Measurements from ENCODE around the gene NDUFB10. TPM values are rescaled to one million over a fixed set of nuclear protein-coding genes. Genes with fewer than 3 reads are reported as not detected.

Gene NDUFB10
- polyA plus RNA-seq, 1 donor (not counting 4 experiments of a cell fraction or from before 2014, with no cell fraction given): 107 TPM

GRCh38 chr16:1958715-1959268 lies 546 bp upstream of the NDUFB10 start:
- H3K36me3 ChIP-seq (ENCODE audit: control insufficient read depth in 2 of 2, extremely low read depth in 1 of 2, insufficient read depth in 2 of 2, low read length in 2 of 2): peaks cover 15 to 25% of the 10 kb centered on the region in 2 experiments
- dilution Hi-C loops (cut with MboI; ENCODE audit: extremely low pct_ligation_motif_present, low sequenced_read_pairs): no loop called here
- H3K9ac ChIP-seq (ENCODE audit: control insufficient read depth, extremely low read depth, insufficient read depth, low read length): peak overlapping the region; percentile 88
- peak overlapping the region; percentile 84 for H3K4me2 ChIP-seq (ENCODE audit: control insufficient read depth, extremely low read depth, insufficient read depth, low read depth, low read length)
- FAIRE-seq (no peak), DNase-seq (ENCODE audit: low read depth, low spot score) (no peak)
- peaks cover 26% of the 10 kb centered on the region for H4K20me1 ChIP-seq (ENCODE audit: control insufficient read depth, extremely low read depth, insufficient read depth, low read length)
- TF ChIP-seq CTCF (optimal IDR thresholded peaks at IDR 0.05 in 1 of 3, IDR thresholded peaks at IDR 0.05 in 1 of 3, conservative IDR thresholded peaks at IDR 0.05 in 1 of 3; ENCODE audit: extremely low read depth in 1 of 3, insufficient read depth in 2 of 3, low read length in 3 of 3): no peak
- TF ChIP-seq EZH2 (IDR thresholded peaks at IDR 0.05; ENCODE audit: low read length): no peak
- peak overlapping the region; percentile 85 for H2AFZ ChIP-seq (ENCODE audit: control insufficient read depth, low read length)
- H3K27me3 ChIP-seq (ENCODE audit: control insufficient read depth, extremely low read depth, insufficient read depth, low read length): no peaks in the 10 kb centered on the region
- H3K79me2 ChIP-seq (ENCODE audit: control insufficient read depth, insufficient read depth, low read length): peaks cover 34% of the 10 kb centered on the region
- no peak overlapping the region for H3K27ac ChIP-seq (ENCODE audit: control insufficient read depth, insufficient read depth, low read length)
- peak overlapping the region in 1 of 3 experiments; percentile 84 for H3K4me3 ChIP-seq (ENCODE audit: control insufficient read depth in 2 of 3, extremely low read depth in 1 of 3, insufficient read depth in 2 of 3, low read depth in 1 of 3, low read length in 3 of 3)
- H3K9me1 ChIP-seq (ENCODE audit: control insufficient read depth, extremely low read depth, insufficient read depth, low read length): peaks cover 3% of the 10 kb centered on the region
- H3K4me1 ChIP-seq (ENCODE audit: control insufficient read depth, extremely low read depth, insufficient read depth, low read length): peaks cover 33% of the 10 kb centered on the region
- no peaks in the 10 kb centered on the region for H3K9me3 ChIP-seq (ENCODE audit: control insufficient read depth, low read depth, low read length)

GRCh38 chr16:1960665-1961630 lies 1.6 kb downstream of the NDUFB10 start:
- Histone ChIP-seq H3K9me1 (ENCODE audit: control insufficient read depth, extremely low read depth, insufficient read depth, low read length) (peaks cover 3% of the 10 kb centered on the region), H3K36me3 (ENCODE audit: control insufficient read depth in 2 of 2, extremely low read depth in 1 of 2, insufficient read depth in 2 of 2, low read length in 2 of 2) (peaks cover 17 to 30% of the 10 kb centered on the region in 2 experiments), H3K9me3 (ENCODE audit: control insufficient read depth, low read depth, low read length) (no peaks in the 10 kb centered on the region), H3K4me2 (ENCODE audit: control insufficient read depth, extremely low read depth, insufficient read depth, low read depth, low read length) (peak overlapping the region; percentile 70), H3K4me3 (ENCODE audit: control insufficient read depth in 2 of 3, extremely low read depth in 1 of 3, insufficient read depth in 2 of 3, low read depth in 1 of 3, low read length in 3 of 3) (peak overlapping the region; percentile 84 to 91 (median 85)), H2AFZ (ENCODE audit: control insufficient read depth, low read length) (no peak overlapping the region), H3K4me1 (ENCODE audit: control insufficient read depth, extremely low read depth, insufficient read depth, low read length) (peaks cover 37% of the 10 kb centered on the region), H3K9ac (ENCODE audit: control insufficient read depth, extremely low read depth, insufficient read depth, low read length) (peak overlapping the region; percentile 88), H3K79me2 (ENCODE audit: control insufficient read depth, insufficient read depth, low read length) (peaks cover 53% of the 10 kb centered on the region), H3K27me3 (ENCODE audit: control insufficient read depth, extremely low read depth, insufficient read depth, low read length) (no peaks in the 10 kb centered on the region), H4K20me1 (ENCODE audit: control insufficient read depth, extremely low read depth, insufficient read depth, low read length) (peaks cover 28% of the 10 kb centered on the region), H3K27ac (ENCODE audit: control insufficient read depth, insufficient read depth, low read length) (peak overlapping the region; percentile 51)
- dilution Hi-C loops (cut with MboI; ENCODE audit: extremely low pct_ligation_motif_present, low sequenced_read_pairs): no loop called here
- DNase-seq (ENCODE audit: low read depth, low spot score) (no peak), FAIRE-seq (peak; percentile 66)
- no peak for TF ChIP-seq EZH2 (IDR thresholded peaks at IDR 0.05; ENCODE audit: low read length)
- no peak for TF ChIP-seq CTCF (optimal IDR thresholded peaks at IDR 0.05 in 1 of 3, IDR thresholded peaks at IDR 0.05 in 1 of 3, conservative IDR thresholded peaks at IDR 0.05 in 1 of 3; ENCODE audit: extremely low read depth in 1 of 3, insufficient read depth in 2 of 3, low read length in 3 of 3)
